Activated T-cell treated with anti-CD3 and anti-CD28 coated beads, Interleukin-2, amount 50 U/mL, for 48 hours (primary cell): Measurements from ENCODE around the gene SETBP1.

Source experiments
- DNase-seq, 2 experiments: peaks; one replicate each; pipeline ENCODE4 v3.0.0-alpha.2; 2020

Gene SETBP1

DNA sequence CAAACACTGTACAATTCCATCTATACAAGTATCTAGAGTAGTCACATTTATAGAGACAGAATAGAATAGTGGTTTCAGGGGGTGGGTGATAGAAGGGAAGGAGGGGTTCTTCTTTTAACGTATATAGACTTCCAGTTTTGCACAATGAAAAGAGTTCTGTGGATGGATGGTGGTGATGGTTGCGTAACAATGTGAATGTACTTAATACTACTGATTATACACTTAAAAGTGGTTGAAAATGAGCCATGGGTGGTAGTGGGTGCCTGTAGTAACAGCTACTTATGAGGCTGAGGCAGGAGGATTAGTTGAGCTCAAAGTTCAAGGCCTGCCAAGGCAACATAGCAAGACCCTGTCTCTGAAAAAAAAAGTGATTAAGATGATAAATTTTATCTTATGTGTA lies 85.8 kb downstream of the SETBP1 start:
- DNase-seq = no peak

DNA sequence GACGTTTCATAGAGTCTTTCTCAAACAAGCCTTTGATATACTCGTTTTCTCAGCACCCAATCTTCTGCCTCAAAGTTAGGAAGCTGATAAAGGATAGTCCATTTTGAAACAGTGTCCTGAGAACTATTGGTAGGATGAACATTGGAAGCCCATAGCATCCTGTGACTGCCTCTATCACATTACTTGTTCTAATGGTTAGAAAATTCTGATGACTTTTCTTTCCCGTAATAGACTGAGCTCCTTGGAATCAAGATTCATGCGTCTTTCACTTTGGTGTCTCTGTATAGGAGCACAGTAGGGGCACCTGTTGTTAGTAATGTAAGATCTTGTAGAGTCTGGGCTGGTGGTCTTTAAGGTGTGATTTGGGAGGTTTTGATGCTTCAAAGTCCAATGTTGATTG lies 87.1 kb downstream of the SETBP1 start:
- DNase-seq = no peak

DNA sequence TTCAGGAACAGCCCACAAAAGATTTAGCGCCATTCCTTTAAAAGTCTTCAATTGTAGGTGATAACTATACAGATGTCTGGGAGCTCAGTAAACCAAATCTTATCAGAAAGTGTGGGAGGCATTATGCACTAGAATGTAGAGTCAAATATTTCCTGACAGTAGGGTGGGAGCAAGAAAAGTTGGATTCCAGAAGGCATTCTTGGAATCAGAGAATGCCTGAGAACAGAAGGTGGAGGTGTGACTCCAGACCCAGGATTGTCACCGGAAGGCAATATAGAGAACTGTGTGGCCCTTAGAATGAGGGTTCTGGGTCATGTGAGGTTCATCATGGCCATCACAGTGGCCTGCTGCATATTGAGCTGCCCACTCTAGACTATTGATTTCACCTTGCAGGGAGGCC lies 90.0 kb downstream of the SETBP1 start:
- no peak for DNase-seq

DNA sequence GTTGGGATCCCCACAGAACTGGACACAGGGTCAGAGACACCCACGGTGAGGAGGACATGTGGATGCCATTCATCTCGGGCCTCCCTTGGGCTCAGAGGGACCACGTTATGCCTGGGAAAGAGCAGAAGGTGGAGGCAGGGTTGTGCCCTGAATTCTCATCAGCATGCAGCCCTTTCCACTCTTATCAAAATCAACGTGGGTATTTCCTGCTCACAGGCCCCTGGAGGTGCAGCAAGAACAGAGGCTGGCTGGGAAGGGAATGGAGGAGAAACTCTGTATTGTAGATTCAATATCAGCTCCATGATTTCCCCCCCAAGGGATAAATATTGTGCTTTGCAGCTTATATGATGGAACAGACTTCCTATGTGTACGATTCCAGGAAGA lies 90.9 kb downstream of the SETBP1 start:
- DNase-seq = no peak

DNA sequence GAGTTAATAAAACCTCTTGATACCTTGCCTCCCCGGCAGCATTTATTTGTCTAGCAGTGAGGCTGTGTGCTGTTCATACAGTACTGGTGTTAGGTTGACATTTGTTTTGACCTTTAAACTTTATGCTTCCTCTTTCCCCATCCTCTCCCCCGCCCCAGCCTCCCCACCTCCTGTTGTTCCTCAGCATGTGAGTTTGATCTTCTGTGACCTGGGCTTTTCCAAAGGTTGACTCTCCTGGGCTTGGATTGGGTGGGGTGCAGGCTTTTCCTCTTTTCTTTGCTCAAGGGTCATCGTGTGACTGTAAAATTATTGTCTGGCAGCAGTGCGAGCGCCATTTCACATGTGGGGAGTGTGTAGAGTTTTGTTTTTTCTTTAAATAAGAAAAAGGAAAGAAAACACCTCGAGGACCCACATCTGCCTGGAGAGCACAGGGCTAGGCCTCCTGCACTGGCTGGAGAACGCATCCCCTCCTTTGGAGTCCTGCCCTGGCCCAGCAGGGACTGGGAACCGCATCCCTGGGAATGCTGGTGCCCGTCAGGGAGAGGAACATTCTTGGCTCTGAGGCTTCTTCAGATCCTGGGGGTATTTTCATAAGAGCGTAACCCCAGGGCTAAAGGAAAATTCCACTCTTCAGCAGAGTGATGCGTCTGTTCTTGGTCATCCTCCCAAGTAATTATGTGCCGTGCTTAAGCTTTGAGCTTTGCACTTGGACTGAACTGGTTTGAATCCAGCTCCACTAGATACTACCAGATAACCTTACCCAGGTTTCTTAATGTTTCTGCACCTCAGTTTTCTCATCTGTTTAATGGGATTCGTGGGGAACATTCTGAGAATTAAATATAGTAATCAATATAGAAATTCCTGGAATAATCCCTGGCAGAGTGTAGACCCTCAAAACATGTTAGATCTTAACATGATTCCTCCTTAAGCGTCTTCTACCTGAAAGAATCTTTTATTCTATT lies 91.5 kb downstream of the SETBP1 start:
- DNase-seq = no peak

DNA sequence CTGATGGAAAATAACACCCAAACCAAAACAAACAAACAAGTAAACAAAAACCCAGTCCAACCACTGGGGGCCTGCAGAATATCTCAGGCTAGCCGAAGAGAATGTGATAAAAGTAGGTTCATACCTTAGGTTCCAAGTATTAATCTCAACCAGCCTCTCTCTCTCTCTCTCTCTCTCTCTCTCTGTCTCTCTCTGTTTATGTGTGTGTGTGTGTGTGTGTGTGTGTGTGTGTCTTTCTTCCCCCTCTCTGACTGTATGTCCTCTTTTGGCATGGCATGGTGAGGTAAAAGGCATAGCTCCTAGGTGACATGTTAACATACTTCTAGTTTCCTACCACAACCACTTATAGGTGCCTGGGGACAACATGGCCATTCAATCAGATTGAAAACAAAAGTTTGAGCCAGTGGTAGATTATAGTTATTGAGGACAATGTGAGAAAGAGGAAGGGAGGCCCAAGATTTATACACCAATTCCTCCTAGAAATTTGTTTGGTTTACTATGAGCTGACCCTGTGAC lies 93.0 kb downstream of the SETBP1 start:
- DNase-seq = no peak

DNA sequence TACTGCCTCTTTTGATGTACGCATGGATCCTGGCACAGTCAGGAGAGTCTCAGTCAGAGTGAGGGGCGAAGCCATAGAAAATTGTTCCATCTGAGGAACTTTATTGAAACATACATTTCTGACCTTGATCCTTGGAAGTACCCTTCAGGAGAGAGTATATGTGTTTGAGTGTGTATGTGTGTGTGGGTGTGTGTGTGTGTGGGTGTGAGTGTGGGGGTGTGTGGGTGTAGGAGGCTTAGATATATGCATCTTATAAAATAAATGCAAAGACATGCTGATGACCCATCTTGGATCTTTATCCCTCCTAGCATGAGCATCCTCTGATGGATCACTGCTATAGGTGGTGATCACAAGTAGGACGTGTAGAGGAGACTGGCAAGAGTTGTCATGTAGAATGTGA lies 93.5 kb downstream of the SETBP1 start:
- DNase-seq = no peak

DNA sequence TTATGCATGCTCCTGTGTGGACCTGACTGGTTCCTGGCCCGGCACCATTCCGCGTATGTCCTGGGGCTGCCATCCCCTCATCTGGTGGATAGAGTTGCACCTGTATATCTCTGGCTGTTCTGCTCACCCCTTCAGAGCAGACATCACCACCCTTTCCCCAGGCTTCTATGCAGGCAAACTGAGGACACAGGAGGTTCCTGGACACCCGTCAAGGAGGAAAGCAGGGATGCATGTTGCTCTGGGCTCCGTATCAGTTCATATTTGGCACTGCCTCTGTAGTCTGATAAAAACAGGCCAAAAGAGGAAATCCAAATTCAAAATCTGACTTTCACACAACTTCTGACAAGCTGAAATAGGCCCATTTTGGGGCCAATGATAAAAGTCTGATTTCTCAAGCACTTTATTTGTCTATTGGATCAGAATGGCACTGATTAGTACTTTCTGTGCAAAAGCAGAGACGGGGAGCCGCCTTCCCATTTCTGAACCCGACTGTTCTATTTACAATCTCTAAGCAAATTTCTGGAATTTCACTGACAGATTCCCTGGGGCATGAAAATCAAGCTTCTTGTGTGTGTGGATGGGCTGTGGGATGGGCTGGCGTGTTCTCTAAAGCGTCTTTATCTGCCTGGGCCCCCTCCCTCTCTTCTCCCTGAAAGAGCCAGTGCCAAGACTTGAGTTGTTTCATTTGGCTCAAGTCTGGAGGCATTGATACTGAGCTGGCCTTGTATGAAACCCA lies 96.9 kb downstream of the SETBP1 start:
- DNase-seq = no peak

DNA sequence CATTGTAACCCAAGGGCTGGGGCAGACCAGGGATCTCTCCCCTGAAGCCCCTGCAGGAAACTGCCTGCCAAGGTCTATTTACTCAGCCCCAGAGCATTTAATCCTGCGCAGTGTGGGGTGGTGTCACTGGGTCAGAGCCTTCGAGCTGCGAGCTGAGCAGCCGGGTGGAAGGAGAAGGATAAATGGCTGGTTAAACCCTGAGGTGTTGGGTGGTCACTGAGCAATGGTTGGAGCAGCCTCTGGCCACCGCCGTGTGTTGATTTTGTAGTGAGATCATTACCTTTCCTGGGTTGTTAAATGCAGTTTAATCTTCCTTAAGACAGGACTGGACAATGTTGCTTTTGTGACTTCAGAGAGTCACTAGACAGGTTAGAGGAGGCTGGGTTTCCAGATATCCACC lies 98.1 kb downstream of the SETBP1 start:
- no peak for DNase-seq

DNA sequence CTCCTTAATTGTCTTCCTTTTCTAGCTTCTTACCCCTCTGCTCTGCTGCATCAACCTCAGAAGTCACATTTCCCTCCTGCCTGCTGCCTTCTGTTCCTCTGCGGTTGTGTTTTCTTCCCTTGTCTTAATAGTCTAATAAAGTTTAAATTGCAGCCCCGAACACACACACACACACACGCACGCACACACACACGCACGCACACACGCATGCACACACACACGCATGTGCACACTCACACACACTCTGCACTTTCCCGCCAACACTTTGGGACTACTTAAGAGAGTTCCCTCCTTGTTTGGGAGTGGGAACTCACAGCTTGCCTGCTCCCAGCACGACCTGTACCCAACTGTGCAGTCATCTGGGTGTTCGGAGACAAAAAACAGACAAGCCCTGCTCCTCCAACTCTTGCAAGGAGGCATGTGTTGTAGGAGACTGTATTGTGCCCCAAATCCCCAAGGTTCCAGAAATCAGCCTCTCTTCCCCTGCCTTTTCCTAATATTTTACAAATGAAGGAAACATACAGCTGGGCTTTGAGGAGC lies 99.1 kb downstream of the SETBP1 start:
- no peak for DNase-seq

DNA sequence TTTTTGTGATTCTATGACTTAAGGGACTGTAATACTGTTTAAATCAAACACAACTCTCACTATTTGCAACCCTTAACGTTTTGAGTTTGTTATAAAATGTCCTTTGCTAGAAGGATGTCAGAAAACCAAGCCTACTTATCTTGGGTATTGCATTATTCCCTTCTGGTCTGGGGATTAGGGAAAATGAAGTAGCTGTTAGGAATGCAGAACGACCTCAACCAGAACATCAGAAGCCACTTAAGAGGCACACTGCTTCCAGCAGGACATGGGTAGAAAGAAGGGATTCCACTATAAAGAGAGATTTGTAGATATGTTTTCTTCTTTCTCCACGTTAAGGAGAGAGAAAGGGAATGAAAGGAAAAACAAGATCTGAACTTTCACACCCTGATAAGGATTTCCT lies 101.2 kb downstream of the SETBP1 start:
- no peak for DNase-seq

DNA sequence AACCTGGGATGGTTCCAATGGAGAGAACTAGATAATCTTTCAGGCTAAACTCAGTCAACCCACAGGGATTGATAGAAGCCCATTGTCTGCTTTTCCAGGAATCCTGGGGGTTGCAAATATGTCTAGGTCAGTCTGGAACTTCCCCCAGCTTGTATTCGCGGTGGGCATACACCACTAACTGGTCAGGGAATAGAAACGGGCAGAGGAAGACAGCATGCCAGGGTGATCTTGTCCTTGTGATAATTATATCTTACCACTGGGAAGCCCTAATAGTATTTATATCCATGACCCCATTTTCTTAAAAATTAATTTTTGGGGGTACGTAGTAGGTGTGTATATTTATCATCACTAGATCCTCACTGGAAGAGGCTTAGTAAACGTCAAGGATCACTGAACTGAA lies 101.9 kb downstream of the SETBP1 start:
- DNase-seq = no peak

DNA sequence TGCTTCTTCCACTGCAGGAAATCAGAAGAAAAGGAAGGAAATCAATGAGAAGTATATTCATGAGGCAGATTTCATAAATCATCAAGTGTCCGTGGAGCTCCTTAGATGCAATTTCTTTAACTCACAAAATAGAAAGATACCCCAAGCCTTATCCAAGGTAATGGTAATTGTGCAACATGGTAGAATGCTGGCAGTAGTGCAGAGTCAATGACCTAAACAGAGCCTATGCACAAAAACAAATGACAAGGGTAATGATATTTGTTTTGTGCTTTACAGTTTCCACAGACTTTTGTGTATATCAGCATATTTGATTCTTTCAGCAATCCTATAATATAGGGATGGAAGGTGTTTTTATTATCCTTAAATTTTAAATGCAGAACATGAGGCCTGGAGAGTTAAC lies 102.7 kb downstream of the SETBP1 start:
- DNase-seq = no peak

DNA sequence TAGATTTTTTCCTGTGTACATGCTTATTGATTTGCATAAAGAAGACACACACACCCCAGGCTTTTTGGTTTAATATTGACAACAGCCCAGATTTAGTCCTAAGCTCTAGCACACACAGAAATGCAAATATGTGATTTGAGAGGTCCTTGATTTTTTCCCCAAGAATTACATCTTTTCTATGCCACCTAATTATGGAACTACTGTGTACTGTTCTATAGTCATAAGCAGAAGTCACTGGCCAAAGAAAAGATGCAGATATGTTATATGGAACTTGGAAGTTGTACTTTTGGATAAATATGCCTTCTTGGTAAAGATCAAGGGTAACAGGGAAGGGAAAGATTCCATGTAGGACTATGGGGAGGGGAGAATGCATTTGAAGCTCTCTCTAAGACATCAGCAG lies 105.6 kb downstream of the SETBP1 start:
- DNase-seq = no peak

DNA sequence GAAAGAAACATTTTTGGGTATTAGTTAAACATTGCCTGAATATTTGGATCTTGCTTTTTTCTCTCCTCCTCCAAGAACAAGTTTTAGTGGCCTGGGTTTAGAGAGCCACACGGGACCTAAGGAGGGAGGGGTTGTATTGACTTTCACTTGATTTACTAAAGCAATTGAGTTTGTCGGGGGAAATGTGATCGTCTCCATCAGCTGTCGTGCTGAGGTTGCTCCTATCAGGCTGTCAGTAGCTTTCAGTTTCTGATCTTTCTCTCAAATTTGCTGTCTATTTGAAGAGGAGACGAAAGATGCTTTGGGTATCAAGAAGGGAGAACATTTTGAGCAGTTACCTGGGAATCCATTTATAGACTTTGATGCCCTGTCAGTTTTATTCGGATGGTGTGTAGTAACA lies 106.0 kb downstream of the SETBP1 start:
- DNase-seq = no peak

DNA sequence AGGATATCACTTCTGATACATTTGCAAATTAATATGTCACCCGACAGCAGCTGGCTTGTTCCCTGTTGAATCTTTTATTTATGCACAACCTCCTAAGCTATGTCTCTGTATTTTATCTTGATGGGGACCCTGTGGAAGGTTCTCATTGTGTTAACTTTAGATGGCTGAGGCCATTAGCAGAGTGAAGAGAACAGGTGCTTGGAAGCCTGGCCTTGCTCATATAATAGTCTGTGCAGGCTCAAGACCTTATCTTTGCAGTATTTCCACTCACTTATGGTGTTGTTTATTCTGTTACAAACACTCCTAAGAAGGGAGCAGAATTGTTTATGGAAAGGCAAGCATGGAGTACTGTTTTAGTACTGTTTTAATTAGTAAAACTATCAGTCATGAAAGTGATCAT lies 107.6 kb downstream of the SETBP1 start:
- DNase-seq = no peak

DNA sequence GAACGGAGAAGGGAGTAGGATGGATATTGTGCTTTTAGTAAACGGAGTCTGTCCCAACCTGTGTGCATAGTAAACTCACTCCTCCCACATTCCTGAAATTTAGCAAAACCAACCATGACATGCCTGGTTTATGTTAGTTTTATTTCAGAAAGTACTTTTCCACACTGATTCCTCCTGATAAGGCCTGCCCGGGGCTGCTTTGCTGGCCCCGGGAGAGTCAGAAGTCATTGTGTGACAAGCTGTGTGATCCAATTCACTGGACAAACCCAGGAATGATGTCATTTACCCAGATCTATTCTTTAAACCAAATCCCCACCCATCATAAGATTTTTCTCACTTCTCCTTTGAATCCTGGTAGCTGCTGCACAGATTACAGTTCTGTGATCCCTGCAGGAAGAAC lies 109.0 kb downstream of the SETBP1 start:
- DNase-seq = no peak

DNA sequence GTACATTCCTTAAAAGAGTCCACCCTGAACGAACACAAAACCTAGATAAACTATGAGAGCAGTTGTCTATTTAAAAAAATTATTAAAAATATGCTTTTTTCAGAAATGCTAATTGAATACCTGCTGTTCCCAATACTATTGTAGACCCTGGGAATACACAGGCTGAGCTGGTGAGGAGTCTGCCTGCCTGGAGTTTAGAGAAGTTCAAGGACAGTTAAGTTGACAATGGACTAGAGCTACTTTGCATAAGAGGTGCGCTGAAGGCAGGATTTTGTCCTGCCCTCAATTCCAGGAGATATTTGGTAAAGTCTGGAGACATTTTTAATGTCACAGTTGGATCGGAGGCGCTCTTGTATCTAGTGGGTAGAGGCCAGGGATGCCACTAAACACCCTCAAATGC lies 110.2 kb downstream of the SETBP1 start:
- DNase-seq = no peak

DNA sequence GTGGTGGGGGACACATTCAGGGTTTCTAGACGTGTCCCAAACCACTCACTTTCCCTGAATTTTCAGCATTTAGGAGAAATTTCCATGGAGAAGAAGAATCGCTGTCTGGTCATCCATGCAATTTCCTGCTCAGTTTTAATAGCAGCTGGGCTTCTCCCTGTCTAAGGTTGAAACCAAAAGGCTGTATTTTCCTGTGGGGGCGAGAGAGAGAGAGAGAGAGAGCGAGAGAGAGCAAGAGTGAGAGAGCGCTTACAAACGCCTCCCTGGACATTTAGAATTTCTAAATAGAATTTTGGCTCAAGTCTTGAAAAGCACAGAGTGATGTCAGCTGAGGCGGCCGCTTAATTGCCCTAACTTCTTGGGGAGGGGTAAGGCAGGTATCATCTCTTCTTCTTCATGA lies 110.8 kb downstream of the SETBP1 start:
- no peak for DNase-seq

DNA sequence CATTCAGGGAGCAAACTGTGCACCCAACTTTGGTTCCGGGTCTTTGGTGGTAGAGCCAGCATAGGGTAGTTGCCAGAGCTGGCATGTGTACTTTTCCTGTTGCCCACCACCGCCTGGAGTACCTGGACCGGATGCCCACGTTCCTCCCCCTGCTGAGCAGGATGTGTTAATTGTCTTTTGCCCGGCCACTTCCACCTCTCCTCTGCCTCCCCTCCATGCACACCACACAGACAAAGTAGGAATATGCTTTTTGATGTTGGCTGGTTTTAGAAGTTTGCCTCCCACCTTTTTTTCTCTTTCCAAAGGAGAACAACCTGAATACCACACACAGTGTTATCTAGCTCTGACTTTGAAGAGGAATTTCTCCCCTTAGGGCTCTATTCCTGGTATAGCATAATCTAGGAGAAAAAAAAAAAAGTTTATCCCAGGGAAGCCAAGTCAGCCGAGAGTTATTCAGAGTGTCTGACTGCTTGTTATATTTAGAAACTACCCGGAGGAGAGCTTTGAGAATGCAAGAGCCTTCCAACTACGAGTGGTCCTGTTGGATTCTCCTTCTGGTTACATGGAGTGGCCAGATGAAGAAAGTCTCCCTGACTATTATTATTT lies 111.9 kb downstream of the SETBP1 start:
- DNase-seq = no peak

DNA sequence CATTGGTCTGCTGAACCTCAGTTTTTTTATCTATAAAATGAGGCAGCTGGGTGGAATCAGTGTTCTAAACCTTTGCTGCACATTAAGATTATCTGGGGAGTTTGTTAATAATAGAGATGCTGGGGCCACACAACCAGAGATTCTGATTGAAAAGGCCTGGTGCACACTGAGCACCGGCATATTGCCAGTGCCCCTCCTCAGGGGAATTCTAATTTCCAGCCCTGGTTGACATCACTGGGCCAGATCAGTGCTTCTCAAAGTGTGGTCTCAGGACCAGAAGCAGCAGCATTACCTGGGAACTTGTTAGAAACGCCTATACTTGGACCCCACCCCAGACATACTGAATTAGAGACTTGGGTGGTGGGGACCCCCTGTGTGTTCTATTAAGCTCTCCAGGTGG lies 112.5 kb downstream of the SETBP1 start:
- DNase-seq = no peak

DNA sequence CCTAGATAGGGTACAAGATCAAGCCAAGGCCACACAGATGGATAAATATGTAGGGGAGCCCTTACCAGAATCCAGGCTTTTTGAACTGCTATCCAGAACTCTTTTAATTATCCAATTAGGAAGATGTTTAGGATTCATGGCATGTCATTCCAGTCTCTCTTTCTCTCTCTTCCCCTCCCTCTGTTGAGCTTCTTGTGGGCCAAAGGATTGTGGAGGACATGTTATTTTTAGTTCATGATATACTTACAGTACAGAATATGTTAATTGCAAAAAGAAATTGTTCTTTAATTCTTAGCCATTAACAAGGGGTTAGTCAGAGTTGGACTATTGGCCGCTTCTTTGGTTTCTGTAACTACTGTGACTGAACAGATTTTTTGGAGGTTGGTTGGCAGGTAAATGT lies 113.0 kb downstream of the SETBP1 start:
- DNase-seq = no peak

DNA sequence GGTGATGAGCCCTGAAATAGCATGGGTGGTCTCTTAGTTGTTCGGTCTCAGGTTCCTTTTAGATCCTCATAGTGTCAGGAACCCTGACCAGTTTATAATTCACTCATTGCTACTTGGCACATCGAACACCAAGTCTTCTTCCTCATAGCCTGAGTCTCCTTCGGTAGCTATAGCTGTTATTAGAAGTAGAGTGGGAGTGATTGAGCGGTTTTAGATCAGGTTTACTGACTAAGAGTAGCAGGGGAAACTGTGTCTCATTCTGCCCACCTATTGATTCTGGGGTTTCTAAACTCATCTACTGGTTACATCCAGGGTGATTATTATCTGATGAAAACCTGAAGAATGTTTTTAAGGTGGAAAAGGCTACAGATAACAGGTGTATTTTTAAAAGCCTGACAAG lies 114.6 kb downstream of the SETBP1 start:
- no peak for DNase-seq
